Spleen (tissue), 7 donors: ENCODE data around the gene DTNBP1.

Experiments used
- POLR2A ChIP-seq, 3 donors: fragments of 450-650 bp; IDR thresholded peaks; one replicate each; pipeline ENCODE4 v1.5.1; 2017; ENCODE audit warnings: antibody characterized with exemption in 3 of 3, mild to moderate bottlenecking in 1 of 3
- POLR2AphosphoS5 ChIP-seq, 3 donors: sonication (generic); formaldehyde crosslinking; IDR thresholded peaks; one replicate each; pipeline ENCODE4 v1.5.1; 2017; ENCODE audit warnings: antibody characterized with exemption in 3 of 3
- TF ChIP-seq, protein P1 (sequence below), 11 experiments: fragments of 200-600 bp in 7 of 11; fragments of 450-650 bp in 4 of 11; sonication (generic) in 4 of 11; IDR thresholded peaks in 8 of 11; conservative IDR thresholded peaks in 3 of 11; 1 replicate in 7 of 11; 2 replicates in 4 of 11; pipeline versions ENCODE4 v1.4.0 to v1.8.0; 2016 to 2021; ENCODE audit warnings: antibody characterized with exemption in 11 of 11, inconsistent platforms in 4 of 11, mild to moderate bottlenecking in 1 of 11
- donor health status: DM: no; HTN: no; CAD: no; lungs with moderate emphysema.
- donor health status: DM: no; HTN: no; CAD: no.
- donor health status: DM: no; HTN: no; CAD: no.

DNA sequence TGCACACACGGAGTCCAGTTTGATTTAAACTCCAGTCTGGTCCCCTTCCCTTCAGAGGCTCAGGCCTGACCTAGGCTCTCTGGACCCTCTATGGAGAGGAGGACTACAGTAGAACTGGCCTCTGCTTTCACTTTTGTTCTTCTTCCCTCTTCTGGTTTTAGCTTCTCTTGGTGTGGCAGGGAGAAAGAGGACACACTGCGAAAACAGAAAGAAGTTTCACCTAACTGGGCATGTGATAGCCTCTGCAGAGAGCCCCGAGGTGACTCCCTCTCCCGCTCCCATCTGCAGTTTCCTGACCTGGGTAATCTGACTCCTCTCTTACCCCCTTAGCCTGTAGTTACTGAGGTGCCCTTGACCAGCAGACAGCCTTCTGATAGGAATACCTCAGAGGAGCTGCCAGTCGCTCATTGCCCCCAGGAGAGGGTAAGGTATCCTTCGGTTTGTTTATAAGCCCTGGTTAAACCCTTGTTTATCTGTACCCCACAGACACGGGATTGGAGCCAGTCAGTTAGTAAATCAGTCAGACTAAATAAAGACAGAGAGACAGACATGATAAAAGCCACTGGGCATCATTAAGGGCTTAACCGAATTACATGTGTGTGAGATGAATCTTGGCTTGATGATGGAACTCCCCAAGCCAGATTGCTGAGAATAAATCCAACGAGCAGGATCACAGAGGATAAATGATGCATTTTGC is 12.0 kb upstream of the DTNBP1 start:
- TF ChIP-seq, protein P1, sequence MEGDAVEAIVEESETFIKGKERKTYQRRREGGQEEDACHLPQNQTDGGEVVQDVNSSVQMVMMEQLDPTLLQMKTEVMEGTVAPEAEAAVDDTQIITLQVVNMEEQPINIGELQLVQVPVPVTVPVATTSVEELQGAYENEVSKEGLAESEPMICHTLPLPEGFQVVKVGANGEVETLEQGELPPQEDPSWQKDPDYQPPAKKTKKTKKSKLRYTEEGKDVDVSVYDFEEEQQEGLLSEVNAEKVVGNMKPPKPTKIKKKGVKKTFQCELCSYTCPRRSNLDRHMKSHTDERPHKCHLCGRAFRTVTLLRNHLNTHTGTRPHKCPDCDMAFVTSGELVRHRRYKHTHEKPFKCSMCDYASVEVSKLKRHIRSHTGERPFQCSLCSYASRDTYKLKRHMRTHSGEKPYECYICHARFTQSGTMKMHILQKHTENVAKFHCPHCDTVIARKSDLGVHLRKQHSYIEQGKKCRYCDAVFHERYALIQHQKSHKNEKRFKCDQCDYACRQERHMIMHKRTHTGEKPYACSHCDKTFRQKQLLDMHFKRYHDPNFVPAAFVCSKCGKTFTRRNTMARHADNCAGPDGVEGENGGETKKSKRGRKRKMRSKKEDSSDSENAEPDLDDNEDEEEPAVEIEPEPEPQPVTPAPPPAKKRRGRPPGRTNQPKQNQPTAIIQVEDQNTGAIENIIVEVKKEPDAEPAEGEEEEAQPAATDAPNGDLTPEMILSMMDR (IDR thresholded peaks at IDR 0.05 in 8 of 11, conservative IDR thresholded peaks at IDR 0.05 in 3 of 11) = no peak
- TF ChIP-seq POLR2A (IDR thresholded peaks at IDR 0.05) (no peak), POLR2AphosphoS5 (IDR thresholded peaks at IDR 0.05) (no peak)
